MM.1S (cell line): Measurements from ENCODE around the gene SPATA22.

Experiments used
- DNase-seq: peaks from one replicate; pipeline ENCODE4 v3.0.0-alpha.2; 2015
- H2AFZ ChIP-seq: fragments of 300-600 bp; sonication (generic); 2 replicates; pipeline ENCODE4 v1.6.0; 2016; ENCODE audit warnings: antibody characterized with exemption, low read length
- H3F3A ChIP-seq: fragments of 300-600 bp; sonication (generic); 2 replicates; pipeline ENCODE4 v1.6.1; 2016; ENCODE audit warnings: mild to moderate bottlenecking, antibody characterized with exemption, low read length, moderate library complexity, mixed read lengths; ENCODE audit not compliant: insufficient read depth
- H3K27ac ChIP-seq: fragments of 300-600 bp; sonication (generic); 2 replicates; pipeline ENCODE4 v1.5.1; 2016; ENCODE audit warnings: mild to moderate bottlenecking, low read length
- H3K27me3 ChIP-seq: fragments of 300-600 bp; sonication (generic); replicated peaks from 2 replicates; pipeline ENCODE4 v1.6.0; 2016; ENCODE audit warnings: low read length; ENCODE audit not compliant: insufficient read depth
- H3K36me3 ChIP-seq: fragments of 300-600 bp; sonication (generic); replicated peaks from 2 replicates; pipeline ENCODE4 v1.6.1; 2016; ENCODE audit warnings: mild to moderate bottlenecking, low read length, mixed read lengths; ENCODE audit not compliant: insufficient read depth
- H3K4me1 ChIP-seq: fragments of 300-600 bp; sonication (generic); 2 replicates; pipeline ENCODE4 v1.6.1; 2016; ENCODE audit warnings: low read length, mixed read lengths
- H3K4me2 ChIP-seq: fragments of 300-600 bp; sonication (generic); 2 replicates; pipeline ENCODE4 v1.6.0; 2016; ENCODE audit warnings: low read depth, low read length
- H3K4me3 ChIP-seq: fragments of 300-600 bp; sonication (generic); 2 replicates; pipeline ENCODE4 v1.5.1; 2016; ENCODE audit warnings: low read length, mixed read lengths
- H3K79me2 ChIP-seq: fragments of 300-600 bp; sonication (generic); 2 replicates; pipeline ENCODE4 v1.6.1; 2016; ENCODE audit warnings: mixed run types, low read length, mixed read lengths
- H3K9ac ChIP-seq: fragments of 300-600 bp; sonication (generic); 2 replicates; pipeline ENCODE4 v1.6.1; 2016; ENCODE audit warnings: low read length, mixed read lengths
- H3K9me2 ChIP-seq: fragments of 300-600 bp; sonication (generic); replicated peaks from 2 replicates; pipeline ENCODE4 v1.6.1; 2016; ENCODE audit warnings: mild to moderate bottlenecking, low read length, mixed read lengths; ENCODE audit not compliant: insufficient read depth
- H3K9me3 ChIP-seq: fragments of 300-600 bp; sonication (generic); replicated peaks from 2 replicates; pipeline ENCODE4 v1.6.1; 2016; ENCODE audit warnings: mild to moderate bottlenecking, low read length, mixed read lengths; ENCODE audit not compliant: insufficient read depth
- H4K20me1 ChIP-seq: fragments of 300-600 bp; sonication (generic); 2 replicates; pipeline ENCODE4 v1.6.1; 2016; ENCODE audit warnings: mild to moderate bottlenecking, low read length, moderate library complexity, mixed read lengths; ENCODE audit not compliant: insufficient read depth
- CTCF ChIP-seq: fragments of 300-600 bp; sonication (generic); IDR thresholded peaks from 2 replicates; pipeline ENCODE4 v1.5.1; 2016; ENCODE audit warnings: antibody characterized with exemption, low read length, mixed read lengths
- EZH2 ChIP-seq: fragments of 300-600 bp; sonication (generic); optimal IDR thresholded peaks from 2 replicates; pipeline ENCODE3; 2017; ENCODE audit warnings: low read depth, mild to moderate bottlenecking, antibody characterized with exemption, low read length, mixed read lengths
- EZH2phosphoT487 ChIP-seq: fragments of 300-600 bp; sonication (generic); IDR thresholded peaks from 2 replicates; pipeline ENCODE4 v1.6.1; 2018; ENCODE audit warnings: antibody characterized with exemption, low read length

Gene SPATA22

GRCh38 chr17:3513305-3514035 lies 41.9 kb upstream of the SPATA22 start:
- no peak for DNase-seq
- no peaks in the 10 kb centered on the region for H3K9me3 ChIP-seq
- H3K4me2 ChIP-seq: no peak overlapping the region
- no peaks in the 10 kb centered on the region for H4K20me1 ChIP-seq
- no peak overlapping the region for H3K9ac ChIP-seq
- no peak overlapping the region for H3K27ac ChIP-seq
- no peaks in the 10 kb centered on the region for H3K9me2 ChIP-seq
- H3K36me3 ChIP-seq: no peaks in the 10 kb centered on the region; the same call in 1 of the 2 replicates
- no peaks in the 10 kb centered on the region for H3K79me2 ChIP-seq
- no peak for TF ChIP-seq EZH2phosphoT487
- no peak for TF ChIP-seq CTCF
- TF ChIP-seq EZH2: no peak
- H3K27me3 ChIP-seq: no peaks in the 10 kb centered on the region
- H3K4me3 ChIP-seq: no peak overlapping the region
- no peaks in the 10 kb centered on the region for H3F3A ChIP-seq
- no peaks in the 10 kb centered on the region for H3K4me1 ChIP-seq
- no peak overlapping the region for H2AFZ ChIP-seq

- DNase-seq: no peak
- Histone ChIP-seq H3F3A (no peaks in the 10 kb centered on the region), H3K27me3 (no peaks in the 10 kb centered on the region), H3K9me3 (no peaks in the 10 kb centered on the region), H3K27ac (no peak overlapping the region), H3K4me3 (no peak overlapping the region), H4K20me1 (no peaks in the 10 kb centered on the region), H2AFZ (no peak overlapping the region), H3K79me2 (no peaks in the 10 kb centered on the region), H3K9ac (no peak overlapping the region), H3K9me2 (no peaks in the 10 kb centered on the region), H3K4me1 (no peaks in the 10 kb centered on the region), H3K36me3 (no peaks in the 10 kb centered on the region; the same call in 1 of the 2 replicates), H3K4me2 (no peak overlapping the region)
- TF ChIP-seq EZH2 (no peak), EZH2phosphoT487 (no peak), CTCF (no peak)
These were observed 41.0 kb upstream of the SPATA22 start for GRCh38 chr17:3512505-3513171.

GRCh38 chr17:3511852-3512504 lies 40.4 kb upstream of the SPATA22 start:
- TF ChIP-seq CTCF (no peak), EZH2phosphoT487 (no peak), EZH2 (no peak)
- no peaks in the 10 kb centered on the region for H3K9me2 ChIP-seq
- no peak overlapping the region for H3K4me2 ChIP-seq
- no peaks in the 10 kb centered on the region for H3K9me3 ChIP-seq
- no peak overlapping the region for H3K9ac ChIP-seq
- H3K27ac ChIP-seq: no peak overlapping the region
- no peaks in the 10 kb centered on the region; the same call in 1 of the 2 replicates for H3K36me3 ChIP-seq
- H3K4me1 ChIP-seq: no peaks in the 10 kb centered on the region
- no peak overlapping the region for H2AFZ ChIP-seq
- no peaks in the 10 kb centered on the region for H4K20me1 ChIP-seq
- H3K27me3 ChIP-seq: no peaks in the 10 kb centered on the region
- DNase-seq: no peak
- no peaks in the 10 kb centered on the region for H3K79me2 ChIP-seq
- H3F3A ChIP-seq: no peaks in the 10 kb centered on the region
- no peak overlapping the region for H3K4me3 ChIP-seq
